Vagina (tissue), 2 donors: Measurements from ENCODE around the gene TJP2. TPM values are rescaled to one million over a fixed set of nuclear protein-coding genes. Genes with fewer than 3 reads are reported as not detected.

Experiments
- DNase-seq, 2 donors: peaks; one replicate each; pipeline ENCODE4 v3.0.0-alpha.2; 2017; ENCODE audit errors: extremely low spot score in 2 of 2
- H3K27ac ChIP-seq: fragments of 200-600 bp; sonication (generic); one replicate; pipeline ENCODE4 v1.5.1; 2019
- H3K27me3 ChIP-seq: fragments of 200-600 bp; sonication (generic); one replicate; pipeline ENCODE4 v1.5.1; 2019
- H3K36me3 ChIP-seq, 2 donors: fragments of 200-600 bp; sonication (generic); one replicate each; pipeline ENCODE4 v1.5.1; 2017 to 2019
- H3K4me1 ChIP-seq: fragments of 200-600 bp; sonication (generic); one replicate; pipeline ENCODE4 v1.5.1; 2019
- H3K4me3 ChIP-seq, 2 donors: fragments of 200-600 bp; sonication (generic); 1 replicate in 1 of 2; 2 replicates in 1 of 2; pipeline ENCODE4 v1.5.1; 2016 to 2019
- H3K9me3 ChIP-seq: fragments of 200-600 bp; sonication (generic); one replicate; pipeline ENCODE4 v1.5.1; 2019
- POLR2A ChIP-seq, 2 donors: fragments of 450-650 bp; IDR thresholded peaks; one replicate each; pipeline ENCODE4 v1.6.1; 2017; ENCODE audit warnings: antibody characterized with exemption in 2 of 2, mild to moderate bottlenecking in 2 of 2, moderate library complexity in 2 of 2
- POLR2AphosphoS5 ChIP-seq, 2 donors: sonication (generic); formaldehyde crosslinking; IDR thresholded peaks; one replicate each; pipeline ENCODE4 v1.9.0; 2017; ENCODE audit warnings: antibody characterized with exemption in 2 of 2, mild to moderate bottlenecking in 2 of 2, low read depth in 1 of 2; ENCODE audit not compliant: insufficient read depth in 1 of 2
- intact Hi-C: fragments of 100-400 bp; cut with DNase I; formaldehyde crosslinking; loops from one replicate; pipeline ENCODE4 v1.15.1; 2023
- total RNA-seq: library from RNA; depleted of rRNA; stranded (reverse); fragments of >200 nt; gene quantifications from one replicate; pipeline ENCODE4 v1.2.3, GENCODE V29; 2016
- TF ChIP-seq, protein P1 (sequence below), 3 experiments: fragments of 450-650 bp in 2 of 3; fragments of 200-600 bp in 1 of 3; sonication (generic) in 1 of 3; IDR thresholded peaks; one replicate each; pipeline ENCODE4 v1.5.1; 2017 to 2019; ENCODE audit warnings: antibody characterized with exemption in 3 of 3, mild to moderate bottlenecking in 2 of 3, moderate library complexity in 2 of 3

The TJP2 gene
- total RNA-seq, 1 donor from 2014 or later, result 68.3 TPM

DNA sequence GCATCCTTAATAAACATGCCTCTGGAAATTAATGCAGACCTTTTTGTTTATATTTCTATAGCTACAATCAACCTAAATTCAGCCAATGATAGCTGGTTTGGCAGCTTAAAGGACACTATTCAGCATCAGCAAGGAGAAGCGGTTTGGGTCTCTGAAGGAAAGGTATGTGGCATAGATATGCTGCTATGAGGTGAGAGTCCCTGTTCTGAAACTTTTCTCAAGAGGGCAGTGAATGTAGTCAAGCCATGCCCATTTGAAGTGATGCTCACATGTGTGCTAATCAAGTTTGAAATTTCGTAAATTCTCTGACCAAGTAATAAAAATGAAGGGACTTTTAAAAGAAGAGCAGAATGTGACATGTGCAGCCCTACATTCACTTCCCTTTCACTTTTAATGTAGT is 72.6 kb downstream of the TJP2 start:
- Histone ChIP-seq H3K36me3 (peaks cover 0 to 4% of the 10 kb centered on the region in 2 donors), H3K9me3 (no peaks in the 10 kb centered on the region), H3K27ac (no peak overlapping the region), H3K4me3 (no peak overlapping the region), H3K4me1 (no peaks in the 10 kb centered on the region), H3K27me3 (no peaks in the 10 kb centered on the region)
- intact Hi-C loops, result no loop called here
- no peak for DNase-seq
- TF ChIP-seq POLR2AphosphoS5 (IDR thresholded peaks at IDR 0.05; ENCODE audit: insufficient read depth in 1 of 2, low read depth in 1 of 2) (no peak), POLR2A (IDR thresholded peaks at IDR 0.05) (no peak)
- TF ChIP-seq, protein P1, sequence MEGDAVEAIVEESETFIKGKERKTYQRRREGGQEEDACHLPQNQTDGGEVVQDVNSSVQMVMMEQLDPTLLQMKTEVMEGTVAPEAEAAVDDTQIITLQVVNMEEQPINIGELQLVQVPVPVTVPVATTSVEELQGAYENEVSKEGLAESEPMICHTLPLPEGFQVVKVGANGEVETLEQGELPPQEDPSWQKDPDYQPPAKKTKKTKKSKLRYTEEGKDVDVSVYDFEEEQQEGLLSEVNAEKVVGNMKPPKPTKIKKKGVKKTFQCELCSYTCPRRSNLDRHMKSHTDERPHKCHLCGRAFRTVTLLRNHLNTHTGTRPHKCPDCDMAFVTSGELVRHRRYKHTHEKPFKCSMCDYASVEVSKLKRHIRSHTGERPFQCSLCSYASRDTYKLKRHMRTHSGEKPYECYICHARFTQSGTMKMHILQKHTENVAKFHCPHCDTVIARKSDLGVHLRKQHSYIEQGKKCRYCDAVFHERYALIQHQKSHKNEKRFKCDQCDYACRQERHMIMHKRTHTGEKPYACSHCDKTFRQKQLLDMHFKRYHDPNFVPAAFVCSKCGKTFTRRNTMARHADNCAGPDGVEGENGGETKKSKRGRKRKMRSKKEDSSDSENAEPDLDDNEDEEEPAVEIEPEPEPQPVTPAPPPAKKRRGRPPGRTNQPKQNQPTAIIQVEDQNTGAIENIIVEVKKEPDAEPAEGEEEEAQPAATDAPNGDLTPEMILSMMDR (IDR thresholded peaks at IDR 0.05), result no peak

DNA sequence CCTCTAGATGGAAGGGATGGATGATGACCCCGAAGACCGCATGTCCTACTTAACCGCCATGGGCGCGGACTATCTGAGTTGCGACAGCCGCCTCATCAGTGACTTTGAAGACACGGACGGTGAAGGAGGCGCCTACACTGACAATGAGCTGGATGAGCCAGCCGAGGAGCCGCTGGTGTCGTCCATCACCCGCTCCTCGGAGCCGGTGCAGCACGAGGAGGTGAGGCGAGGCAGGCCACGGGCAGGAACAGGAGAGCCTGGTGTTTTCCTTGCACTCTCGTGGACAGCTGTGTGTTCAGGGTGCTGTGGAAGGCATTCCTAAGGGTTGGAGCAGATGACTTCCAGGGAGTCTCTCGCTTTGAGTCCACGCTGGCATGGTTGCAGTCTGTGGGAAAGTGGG is 73.9 kb downstream of the TJP2 start:
- Histone ChIP-seq H3K4me1 (no peaks in the 10 kb centered on the region), H3K4me3 (no peak overlapping the region), H3K9me3 (no peaks in the 10 kb centered on the region), H3K36me3 (peaks cover 0 to 4% of the 10 kb centered on the region in 2 donors), H3K27me3 (no peaks in the 10 kb centered on the region), H3K27ac (no peak overlapping the region)
- intact Hi-C loops, result no loop called here
- TF ChIP-seq, protein P1 (IDR thresholded peaks at IDR 0.05), result no peak
- TF ChIP-seq POLR2A (IDR thresholded peaks at IDR 0.05), result no peak
- DNase-seq, result no peak

DNA sequence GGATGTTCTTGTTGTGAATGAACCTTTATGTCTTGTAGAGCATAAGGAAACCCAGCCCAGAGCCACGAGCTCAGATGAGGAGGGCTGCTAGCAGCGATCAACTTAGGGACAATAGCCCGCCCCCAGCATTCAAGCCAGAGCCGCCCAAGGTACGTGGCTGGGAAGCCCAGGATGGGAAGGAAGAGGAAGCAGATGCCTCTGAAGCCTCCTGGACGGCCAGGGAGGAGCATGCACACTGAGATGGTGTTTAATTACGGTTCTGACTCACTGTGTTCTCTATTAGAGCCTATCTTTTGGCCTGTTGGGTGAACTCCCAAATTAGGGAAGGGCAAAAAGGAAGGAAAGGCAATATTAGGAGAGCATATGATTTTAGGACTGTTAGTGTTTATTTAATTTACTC is 75.3 kb downstream of the TJP2 start:
- intact Hi-C loops, result no loop called here
- Histone ChIP-seq H3K9me3 (no peaks in the 10 kb centered on the region), H3K4me1 (no peaks in the 10 kb centered on the region), H3K36me3 (peaks cover 0 to 12% of the 10 kb centered on the region in 2 donors), H3K27ac (no peak overlapping the region), H3K4me3 (no peak overlapping the region), H3K27me3 (no peaks in the 10 kb centered on the region)
- DNase-seq, result no peak
- TF ChIP-seq POLR2A (IDR thresholded peaks at IDR 0.05) (no peak), POLR2AphosphoS5 (IDR thresholded peaks at IDR 0.05; ENCODE audit: insufficient read depth in 1 of 2, low read depth in 1 of 2) (no peak)
- TF ChIP-seq, protein P1 (IDR thresholded peaks at IDR 0.05), result no peak

DNA sequence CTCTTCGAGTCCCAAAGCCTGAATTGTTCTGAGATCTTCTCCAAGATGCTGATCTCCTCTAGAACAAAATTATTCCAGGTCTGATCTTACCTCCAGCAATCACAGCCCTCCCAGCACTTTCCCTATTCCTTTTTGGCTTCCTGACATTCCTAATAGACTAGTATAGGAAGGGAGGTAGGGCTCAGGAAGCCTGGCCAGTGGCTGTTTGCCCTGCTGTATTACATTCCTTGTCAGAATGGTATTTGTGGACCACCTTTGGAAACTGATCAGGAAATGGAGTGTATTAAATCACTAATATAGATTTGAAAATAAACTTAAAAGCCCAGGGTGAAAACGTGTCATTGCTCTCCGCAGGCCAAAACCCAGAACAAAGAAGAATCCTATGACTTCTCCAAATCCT is 76.6 kb downstream of the TJP2 start:
- H3K9me3 ChIP-seq, result no peaks in the 10 kb centered on the region
- no peak overlapping the region for H3K4me3 ChIP-seq
- no peak for DNase-seq
- H3K4me1 ChIP-seq, result no peaks in the 10 kb centered on the region
- TF ChIP-seq POLR2A (IDR thresholded peaks at IDR 0.05) (no peak), POLR2AphosphoS5 (IDR thresholded peaks at IDR 0.05; ENCODE audit: insufficient read depth in 1 of 2, low read depth in 1 of 2) (no peak)
- TF ChIP-seq, protein P1 (IDR thresholded peaks at IDR 0.05), result no peak
- no peaks in the 10 kb centered on the region for H3K27me3 ChIP-seq
- H3K36me3 ChIP-seq, result peaks cover 0 to 12% of the 10 kb centered on the region in 2 donors
- no peak overlapping the region for H3K27ac ChIP-seq
- intact Hi-C loops, result no loop called here

DNA sequence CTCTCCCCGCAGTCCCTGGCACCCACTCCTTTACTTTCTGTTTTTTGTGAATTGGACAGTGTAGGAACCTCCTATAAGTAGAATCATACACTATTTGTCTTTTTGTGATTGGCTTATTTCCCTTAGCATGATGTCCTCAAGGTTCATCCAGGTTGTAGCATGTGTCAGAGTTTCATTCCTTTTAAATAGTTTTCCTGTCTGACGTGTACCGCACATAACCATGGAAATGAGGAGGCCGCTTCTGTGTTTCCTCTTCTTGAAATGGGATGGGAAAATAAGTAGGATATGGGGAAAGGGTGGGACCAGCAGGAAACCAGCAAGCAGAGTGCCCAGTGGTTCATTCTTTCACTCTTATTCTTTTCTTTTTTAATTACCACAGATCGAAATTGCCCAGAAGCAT is 78.4 kb downstream of the TJP2 start:
- intact Hi-C loops, result no loop called here
- TF ChIP-seq, protein P1 (IDR thresholded peaks at IDR 0.05), result no peak
- no peak for TF ChIP-seq POLR2AphosphoS5 (IDR thresholded peaks at IDR 0.05; ENCODE audit: insufficient read depth in 1 of 2, low read depth in 1 of 2)
- no peak for TF ChIP-seq POLR2A (IDR thresholded peaks at IDR 0.05)
- Histone ChIP-seq H3K9me3 (no peaks in the 10 kb centered on the region), H3K4me3 (no peak overlapping the region), H3K36me3 (peaks cover 0 to 8% of the 10 kb centered on the region in 2 donors), H3K27ac (no peak overlapping the region), H3K27me3 (no peaks in the 10 kb centered on the region), H3K4me1 (no peaks in the 10 kb centered on the region)
- no peak for DNase-seq
